Stromal cell of bone marrow (primary cell): Measurements from ENCODE around the gene CEP164.

Source experiments
- DNase-seq: peaks from one replicate; pipeline ENCODE4 v3.0.0-alpha.2; 2012; ENCODE audit warnings: low read depth

CEP164 gene

GRCh38 chr11:117462864-117463247, 135.2 kb downstream of the CEP164 start:
- no peak for DNase-seq
